NCI-H82 treated with DMSO at 0.1 percent for 48 hours (cell line): ENCODE results near the gene SVOPL.
A peak's percentile ranks its signal among the peaks of the same experiment; 100 is the strongest.
"Not testable (repeated sequence)": the region's sequence is repeated elsewhere in the genome, so short reads cannot be mapped to it uniquely, and the experiment has no call there.

Experiments
- DNase-seq: peaks from one replicate; lab custom pipeline; 2025; ENCODE audit not compliant: unreplicated experiment; lab: John Stamatoyannopoulos, UW

Gene SVOPL, protein sequence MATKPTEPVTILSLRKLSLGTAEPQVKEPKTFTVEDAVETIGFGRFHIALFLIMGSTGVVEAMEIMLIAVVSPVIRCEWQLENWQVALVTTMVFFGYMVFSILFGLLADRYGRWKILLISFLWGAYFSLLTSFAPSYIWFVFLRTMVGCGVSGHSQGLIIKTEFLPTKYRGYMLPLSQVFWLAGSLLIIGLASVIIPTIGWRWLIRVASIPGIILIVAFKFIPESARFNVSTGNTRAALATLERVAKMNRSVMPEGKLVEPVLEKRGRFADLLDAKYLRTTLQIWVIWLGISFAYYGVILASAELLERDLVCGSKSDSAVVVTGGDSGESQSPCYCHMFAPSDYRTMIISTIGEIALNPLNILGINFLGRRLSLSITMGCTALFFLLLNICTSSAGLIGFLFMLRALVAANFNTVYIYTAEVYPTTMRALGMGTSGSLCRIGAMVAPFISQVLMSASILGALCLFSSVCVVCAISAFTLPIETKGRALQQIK

DNA sequence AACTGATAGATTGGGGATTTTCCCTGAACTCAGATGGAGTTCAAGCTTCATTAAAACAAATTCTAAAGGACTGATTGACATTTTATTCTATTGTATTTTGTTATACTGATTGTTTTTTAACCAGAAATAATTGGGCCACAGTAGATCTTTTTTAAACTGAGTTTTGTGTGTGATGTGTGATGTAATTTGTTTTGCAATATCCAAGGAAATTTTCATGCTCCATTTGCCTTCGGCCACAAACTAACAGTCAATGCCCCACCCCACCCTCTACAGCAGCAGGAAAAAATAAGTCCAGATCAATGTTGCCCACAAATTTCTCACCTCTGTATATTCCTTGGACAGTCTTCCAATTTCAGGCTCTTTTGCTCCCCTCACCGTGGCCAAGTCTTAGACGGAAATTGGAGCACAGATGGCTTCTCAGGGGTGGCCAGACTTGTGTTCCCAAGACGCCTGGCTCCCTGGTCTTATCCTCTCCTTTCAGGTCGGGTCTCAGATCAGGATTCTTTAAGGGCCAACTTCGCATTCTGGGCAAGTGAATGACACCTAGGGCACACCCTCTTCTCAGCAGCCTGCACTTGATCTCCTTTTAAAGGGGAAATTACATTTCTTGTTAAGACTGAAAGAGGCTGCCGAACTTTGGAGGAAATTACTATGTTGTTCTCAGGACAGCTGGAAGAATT, at the start of gene SVOPL:
Gene SVOPL (minus strand): TSS at position 506 of the 680 bp plus-strand sequence. CDS start 22,317 bp downstream, outside the sequence.
- DNase-seq, result no peak

DNA sequence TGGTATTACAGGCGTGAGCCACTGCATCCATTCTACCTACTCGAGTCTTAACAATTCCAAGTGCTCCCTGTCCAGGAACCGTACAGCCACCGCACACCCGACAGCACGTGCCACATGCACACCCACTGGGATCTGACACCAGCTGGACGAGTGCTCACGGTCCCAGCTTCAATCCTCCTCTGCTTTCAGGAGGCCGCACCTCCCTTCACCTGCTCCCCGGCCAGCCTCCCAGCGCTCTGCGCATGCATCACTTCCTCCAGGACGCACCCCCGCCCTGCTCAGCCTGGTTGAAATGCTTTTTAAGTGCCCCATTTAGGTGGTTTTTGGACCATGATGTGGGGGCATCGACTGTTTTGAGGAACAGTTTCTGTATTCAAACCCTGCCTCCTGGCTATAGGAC, 49.3 kb upstream of the SVOPL start:
- DNase-seq, result no peak

DNA sequence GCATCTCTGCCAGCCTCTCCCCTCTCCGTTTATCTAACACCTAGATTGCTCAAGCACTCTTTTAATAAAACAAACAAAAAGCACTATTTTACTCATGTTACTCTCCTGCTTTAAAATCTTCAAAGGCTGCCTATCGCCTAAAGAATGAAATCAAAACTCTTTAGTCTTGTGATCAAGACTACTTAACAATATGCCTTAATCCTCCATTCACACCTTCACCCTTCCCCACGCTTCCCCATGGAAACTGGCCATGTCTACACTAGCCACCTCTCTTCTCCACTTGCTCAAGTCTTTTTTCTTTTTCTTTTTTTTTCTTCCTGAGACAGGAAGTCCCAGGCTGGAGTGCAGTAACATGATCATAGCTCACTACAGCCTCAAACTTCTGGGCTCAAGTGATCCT, 48.8 kb upstream of the SVOPL start:
- no peak for DNase-seq

DNA sequence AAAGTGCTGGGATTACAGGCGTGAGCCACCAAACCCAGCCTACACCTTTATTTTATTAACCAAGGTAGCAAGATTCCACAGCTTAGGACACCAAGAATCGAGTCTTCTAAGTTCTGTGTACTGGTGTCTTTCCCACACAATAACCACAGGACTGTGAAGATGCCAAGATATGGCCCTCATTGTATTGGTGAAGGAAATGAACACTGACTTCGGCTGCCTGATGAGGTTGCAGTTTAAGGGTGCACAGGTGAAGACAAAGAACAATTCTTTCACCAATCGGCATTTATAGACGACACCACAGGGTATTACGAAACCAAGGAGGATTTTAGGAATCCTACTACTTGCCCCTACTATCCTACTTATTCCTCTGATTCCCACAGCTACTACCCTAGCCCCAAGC, 47.5 kb upstream of the SVOPL start:
- no peak for DNase-seq

DNA sequence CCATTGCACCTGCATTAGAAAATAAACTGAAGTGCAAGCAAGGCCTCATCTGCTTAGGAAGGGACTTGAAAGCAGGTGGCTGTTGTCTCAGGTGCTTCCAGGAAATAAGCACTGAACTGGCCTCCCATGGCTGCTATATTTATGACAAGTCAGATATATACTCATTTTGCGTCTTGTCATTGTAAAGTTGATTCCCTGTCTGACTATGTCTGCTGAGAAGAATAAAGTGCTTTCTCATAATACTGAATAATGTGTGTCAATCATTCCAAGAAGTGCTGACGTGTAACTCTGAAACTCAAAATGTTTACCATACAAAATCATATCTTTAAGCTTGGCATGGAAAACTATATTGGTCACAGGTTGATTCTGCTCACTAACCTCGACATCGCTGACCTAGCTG, 44.9 kb upstream of the SVOPL start:
- no peak for DNase-seq

DNA sequence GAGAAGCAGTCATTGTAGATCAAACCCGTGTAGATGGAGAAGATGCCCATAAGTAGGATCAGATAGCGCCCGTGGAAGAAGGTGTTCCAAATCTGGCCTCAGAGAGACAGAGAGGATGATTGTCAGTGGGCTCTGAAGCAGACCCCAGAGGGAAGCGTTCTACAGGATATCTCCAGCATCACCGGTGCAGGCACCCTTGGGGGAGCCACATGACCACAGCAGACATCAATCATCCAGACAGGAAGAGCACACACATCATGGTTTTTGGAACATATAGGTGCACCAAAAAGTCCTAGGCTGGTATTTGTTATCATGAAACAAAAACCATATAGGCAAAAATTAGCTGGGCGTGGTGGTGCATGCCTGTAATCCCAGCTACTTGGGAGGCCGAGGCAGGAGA, 44.0 kb upstream of the SVOPL start:
- no peak for DNase-seq

DNA sequence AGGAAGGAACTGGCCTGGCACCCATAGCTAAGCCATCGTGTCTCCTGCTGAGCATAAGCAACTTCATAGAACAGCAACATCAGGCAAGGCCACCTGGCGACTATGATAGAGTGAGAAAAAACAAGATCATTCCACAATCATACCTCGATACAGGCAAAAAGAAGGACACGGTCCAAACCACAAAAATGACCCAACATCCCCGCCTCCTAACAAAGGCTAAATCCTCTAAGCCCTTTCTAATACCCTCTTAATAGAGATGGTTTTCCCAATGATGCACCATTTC, 40.2 kb upstream of the SVOPL start:
- no peak for DNase-seq

DNA sequence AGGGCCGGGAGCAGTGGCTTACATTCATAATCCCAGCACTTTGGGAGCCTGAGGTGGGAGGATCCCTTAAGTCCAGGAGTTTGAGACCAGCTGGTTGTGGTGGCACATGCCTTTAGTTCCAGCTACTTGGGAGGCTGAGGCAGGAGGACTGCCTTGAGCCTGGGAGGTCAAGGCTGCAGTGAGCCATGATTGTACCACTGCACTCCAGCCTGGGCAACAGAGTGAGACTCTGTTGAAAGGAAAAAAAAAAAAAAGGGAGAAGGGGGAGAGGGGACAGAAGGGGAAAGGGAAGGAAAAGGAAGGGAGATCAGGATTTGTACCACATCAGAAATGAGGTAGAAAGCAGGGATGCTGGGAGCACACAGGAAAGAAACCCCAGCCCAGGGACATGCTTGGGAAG, 38.7 kb upstream of the SVOPL start:
- DNase-seq, result no peak

DNA sequence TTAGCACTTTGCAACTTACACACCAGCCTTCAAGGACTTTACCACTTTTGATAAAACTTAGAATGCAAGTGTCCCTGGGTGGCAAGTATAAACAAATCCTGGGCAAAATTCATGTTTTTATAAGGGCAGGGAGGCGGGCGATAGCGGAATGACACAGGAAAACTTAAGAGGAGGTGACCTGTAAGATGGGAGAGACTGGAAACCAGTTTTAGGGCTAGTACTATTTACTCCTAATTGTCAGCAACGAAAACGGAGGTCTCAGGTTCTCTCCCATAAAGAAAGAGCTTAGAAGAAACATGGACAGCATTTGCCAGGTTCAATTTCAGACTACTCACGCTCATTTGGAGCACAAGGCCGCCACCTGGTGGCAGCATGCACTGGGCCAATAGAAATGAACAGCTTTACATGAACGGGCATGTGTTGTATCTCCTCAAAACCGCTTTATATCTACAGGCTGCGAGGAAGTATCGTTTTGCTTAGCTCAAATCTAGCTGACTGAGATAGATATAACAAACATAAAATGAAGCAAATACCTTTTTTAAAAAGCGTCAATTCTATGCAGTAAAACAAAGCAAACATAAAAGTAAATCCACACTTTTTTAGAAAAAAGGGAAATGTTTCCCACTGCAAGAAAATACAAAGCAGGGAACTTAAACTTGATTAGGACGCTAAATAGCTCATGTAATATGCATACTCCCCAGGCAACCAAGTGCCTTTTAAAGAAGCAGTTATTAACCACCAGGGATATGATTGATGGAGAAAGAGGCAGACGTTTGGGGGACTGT, 37.6 kb upstream of the SVOPL start:
- peak; percentile 88 for DNase-seq

DNA sequence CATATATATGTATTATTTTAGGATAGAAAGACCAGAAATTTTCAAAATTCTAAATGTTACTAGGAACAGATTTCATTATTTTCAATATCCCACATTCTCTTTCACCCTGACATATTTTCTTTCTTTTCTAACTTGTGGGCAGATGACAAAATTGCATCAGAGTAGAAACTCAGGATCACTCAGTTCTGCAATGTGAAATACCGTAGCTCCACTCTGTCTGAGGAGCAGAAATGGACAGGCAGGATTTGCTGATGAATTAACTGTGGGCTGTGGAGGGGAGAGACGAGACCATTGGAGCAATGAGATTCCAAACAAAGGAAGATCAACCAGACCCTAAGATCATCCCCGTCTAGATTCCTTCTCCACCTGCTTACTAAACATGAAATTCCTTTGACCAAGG, 37.0 kb upstream of the SVOPL start:
- DNase-seq, result no peak

DNA sequence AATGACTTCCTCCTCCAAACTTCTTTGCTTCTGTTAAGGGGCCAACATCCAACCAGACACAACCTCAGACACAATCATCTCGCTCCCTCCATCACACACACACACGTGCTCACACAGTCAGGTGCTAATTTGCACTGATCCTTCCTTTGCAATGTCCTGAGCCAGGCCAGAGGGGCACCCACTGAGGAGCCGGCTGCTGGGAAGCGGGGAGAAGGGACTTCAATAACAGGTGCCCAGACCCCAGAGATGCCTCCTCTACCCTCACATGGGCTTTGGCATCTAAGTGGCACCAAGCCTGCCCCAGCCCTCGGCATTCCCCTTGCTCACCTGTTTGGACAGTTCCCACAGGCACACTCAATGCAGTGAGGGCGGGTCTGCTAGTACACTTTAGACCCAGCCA, 34.2 kb upstream of the SVOPL start:
- no peak for DNase-seq

DNA sequence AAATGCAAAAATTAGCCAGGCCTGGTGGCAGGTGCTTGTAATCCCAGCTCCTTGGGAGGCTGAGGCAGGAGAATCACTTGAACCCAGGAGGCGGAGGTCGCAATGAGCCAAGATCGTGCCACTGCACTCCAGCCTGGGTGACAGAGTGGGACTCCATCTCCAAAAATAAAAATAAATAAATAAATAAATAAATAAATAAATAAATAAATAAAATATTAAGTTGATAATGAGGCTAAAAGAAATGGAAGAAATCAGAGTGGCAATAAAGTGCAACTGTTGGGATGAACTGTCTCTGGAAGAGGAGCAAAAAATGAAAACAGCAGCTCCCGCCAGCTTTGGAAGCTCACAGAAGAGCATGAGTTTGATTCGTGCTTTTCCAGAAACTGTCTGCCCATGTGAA, 30.6 kb upstream of the SVOPL start:
- DNase-seq, result not testable (repeated sequence)

DNA sequence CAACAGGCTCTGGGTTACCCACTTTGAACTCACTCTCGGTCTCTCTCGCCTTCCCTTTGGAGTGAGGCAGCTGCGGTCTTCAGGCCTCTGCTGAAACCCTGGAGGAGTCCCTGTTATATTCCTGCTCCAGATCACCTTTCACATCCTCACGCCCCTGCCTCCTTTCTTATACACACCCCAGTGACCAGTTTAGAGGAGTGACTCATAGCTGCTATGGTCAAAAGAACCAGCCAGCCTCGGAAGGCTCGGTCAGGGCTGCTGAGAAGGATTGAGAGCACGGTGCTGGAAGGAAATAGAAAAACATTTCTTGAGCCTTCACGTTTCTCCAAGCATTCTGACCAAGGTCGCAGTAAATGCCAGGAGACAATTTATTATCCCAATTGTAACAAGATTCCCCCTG, 28.3 kb upstream of the SVOPL start:
- DNase-seq, result no peak

DNA sequence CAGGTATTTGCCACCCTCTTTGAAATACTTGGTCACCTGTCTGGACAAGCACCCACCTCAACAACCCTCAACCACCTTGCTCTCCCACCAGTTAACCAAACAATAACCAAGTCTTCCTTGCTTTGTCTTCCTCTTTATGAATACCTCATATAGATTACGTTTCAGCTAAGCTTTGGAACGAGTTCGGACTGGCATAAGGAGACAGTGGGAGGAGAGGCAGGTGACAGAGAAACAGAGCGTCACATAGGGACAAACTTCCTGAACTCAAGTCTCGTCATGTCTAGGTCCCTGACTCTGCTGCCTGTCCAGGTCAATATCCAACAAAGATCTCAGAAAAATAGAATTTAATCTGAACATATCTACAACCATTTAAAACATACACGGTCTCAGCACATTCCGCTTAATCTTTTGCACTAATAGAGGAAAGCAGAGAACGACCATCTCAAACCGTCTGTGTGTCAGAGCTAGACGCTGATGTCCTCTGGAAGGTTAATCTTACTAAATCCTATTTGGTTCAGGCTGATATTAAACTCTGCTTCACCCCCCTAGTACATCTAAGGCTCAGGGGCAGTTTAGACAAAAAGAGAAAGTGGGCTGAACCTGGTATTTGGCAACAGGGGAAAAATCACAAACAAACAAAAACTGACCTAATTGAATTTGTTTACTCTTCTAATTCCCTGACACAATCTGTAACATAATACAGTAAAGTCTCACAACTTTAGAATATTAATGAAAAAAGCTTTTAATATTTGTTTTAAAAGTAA, 26.4 kb upstream of the SVOPL start:
- peak; percentile 83 for DNase-seq

DNA sequence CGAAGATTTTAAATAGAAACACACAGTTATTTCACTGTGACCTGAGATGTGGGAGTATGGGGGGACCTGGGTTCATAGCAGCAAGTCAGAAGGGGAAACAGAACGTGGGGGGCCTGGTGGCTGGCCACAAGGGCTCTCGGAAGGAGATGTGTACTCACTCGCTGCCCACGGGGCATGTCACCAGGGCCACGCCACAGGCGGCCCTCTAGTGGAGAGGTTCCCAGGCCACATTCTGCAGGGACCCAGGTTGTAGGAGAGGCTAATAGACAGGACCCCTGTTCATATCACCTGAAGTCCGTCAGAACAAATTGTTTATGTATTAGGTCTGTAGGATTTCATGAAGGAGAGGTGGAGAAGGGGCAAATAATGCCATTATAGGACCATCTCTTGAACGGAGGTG, 25.1 kb upstream of the SVOPL start:
- no peak for DNase-seq

DNA sequence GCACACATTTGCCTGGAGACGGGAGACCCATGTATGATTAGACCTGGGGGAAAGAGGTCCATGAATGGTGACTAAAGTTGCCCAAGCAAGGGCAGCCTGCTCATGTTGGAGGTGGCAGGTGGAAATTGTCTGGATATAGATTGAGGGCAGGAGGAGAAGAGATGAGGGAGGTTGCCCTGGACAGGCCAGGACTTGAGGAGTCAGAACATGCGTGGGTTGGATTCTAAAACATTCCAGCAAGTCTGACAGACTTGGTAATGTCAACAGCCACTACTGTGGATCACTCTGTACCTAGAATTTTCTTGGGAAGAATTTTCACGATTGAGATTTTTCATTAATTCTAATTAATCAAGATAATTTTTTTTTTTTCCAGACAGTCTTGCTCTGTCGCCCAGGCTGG, 19.1 kb upstream of the SVOPL start:
- no peak for DNase-seq

DNA sequence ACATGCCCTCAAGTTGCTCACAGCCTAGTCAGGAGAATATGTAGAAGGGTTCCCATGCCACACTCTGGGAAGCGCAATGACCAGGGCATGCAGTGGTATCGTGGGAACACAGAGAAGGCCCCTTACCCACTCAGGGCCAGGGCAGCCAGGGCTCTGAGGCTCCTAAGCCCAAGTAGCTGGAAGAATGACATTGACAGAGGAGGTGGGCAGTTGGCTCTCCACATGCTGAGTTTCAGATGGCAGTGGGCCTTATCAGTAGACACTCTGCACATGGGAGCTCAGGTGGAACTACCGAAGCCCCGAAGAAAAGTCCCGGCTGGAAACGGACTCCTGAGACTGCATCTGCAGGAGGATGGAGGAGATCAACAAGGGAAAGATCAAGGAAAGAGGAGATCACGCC, 15.7 kb upstream of the SVOPL start:
- no peak for DNase-seq

DNA sequence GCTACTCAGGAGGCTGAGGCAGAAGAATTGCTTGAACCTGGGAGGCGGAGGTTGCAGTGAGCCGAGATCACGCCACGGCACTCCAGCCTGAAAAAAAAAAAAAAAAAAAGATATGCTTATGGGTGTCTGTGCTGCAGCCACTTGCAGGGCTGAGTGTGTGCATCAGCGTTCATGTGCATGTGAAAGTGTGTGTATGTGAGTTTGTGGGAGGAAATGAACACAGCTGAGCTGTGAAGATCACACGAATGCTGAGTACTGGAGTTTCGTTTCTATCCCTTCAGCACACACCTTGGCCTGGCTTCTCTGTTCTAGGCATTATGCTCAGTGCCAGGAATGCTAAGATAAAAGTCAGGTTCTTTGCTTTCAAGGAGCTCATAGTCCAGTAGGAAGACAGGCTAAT, 12.0 kb upstream of the SVOPL start:
- DNase-seq, result no peak

DNA sequence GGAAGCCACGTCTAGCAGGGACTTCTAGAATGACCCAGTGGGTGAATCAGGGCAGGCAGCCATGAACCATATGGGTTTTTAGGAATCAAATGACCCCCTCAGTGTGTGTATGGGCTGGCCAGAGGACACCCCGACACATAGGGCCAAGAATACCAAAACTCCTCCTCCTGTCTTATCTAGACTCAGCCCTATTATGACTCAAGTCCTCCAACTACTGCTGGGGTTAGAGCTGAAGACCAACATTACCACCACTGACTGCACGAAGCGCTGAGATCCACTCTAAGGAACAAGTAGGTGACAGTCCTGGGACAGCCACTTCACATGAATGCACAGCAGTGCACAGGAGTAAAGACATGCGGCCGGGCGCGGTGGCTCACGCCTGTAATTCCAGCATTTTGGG, 11.5 kb upstream of the SVOPL start:
- no peak for DNase-seq

DNA sequence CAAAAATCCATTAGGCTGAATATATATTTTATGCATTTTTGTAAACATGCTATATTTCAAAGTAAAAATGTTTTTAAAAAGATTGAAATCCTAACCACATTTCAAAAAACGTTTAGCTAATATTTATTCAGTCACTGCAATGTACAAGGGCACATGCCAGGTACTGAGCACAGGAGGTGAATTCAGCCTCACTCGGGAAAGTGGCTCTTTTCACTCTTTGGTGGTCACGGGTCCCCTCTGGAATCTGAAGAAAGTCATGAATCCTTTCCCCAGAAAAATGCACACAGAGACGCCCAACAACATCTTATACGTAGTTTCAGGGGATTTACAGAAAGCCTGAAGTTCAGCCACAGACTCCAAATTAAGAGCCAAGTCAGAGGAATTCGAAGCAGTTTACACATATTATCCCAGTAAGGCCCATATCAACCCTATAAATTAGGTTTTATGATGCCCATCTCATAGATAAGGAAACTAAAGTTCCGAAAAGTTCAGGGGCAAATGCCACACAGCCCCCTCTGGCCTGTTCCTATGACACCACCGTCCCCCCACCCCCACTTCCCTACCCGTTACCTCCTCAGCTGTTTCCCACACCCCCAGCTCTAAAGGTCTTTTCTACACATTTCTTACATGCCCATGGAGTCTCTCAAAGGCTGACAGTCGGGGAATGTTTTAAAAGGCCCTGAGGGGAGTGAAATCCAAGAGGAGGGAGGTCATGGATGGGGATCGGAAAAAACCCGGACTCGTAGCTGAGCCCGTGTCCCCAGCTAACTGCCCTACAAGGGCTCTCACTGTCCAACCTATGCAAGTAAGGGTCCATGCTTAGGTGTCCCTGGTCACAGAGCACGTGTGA, 9.6 kb upstream of the SVOPL start:
- no peak for DNase-seq
